Measurements from ENCODE around the gene CCDC85B. TPM values are rescaled to one million over a fixed set of nuclear protein-coding genes. Genes with fewer than 3 reads are reported as not detected.

The CCDC85B gene
- 28.5 TPM in 2 replicates for polyA plus RNA-seq
- 14.1 and 15.3 TPM in 2 replicates for polyA minus RNA-seq

GRCh38 chr11:65890324-65891218, at the start of gene CCDC85B:
Gene CCDC85B (plus strand): TSS chr11:65890673. CDS start chr11:65890784, 111 bp downstream.
- Histone ChIP-seq H3K9ac (ENCODE audit: low read length) (peak within 1 kb of the TSS; percentile 90), H3F3A (ENCODE audit: insufficient read depth, low read length, poor library complexity, severe bottlenecking) (peaks cover 4% of the 10 kb centered on the region), H3K4me2 (ENCODE audit: low read length) (peak within 1 kb of the TSS; percentile 84), H3K9me2 (ENCODE audit: insufficient read depth, low read length) (no peaks in the 10 kb centered on the region), H3K27me3 (ENCODE audit: insufficient read depth, low read depth, low read length) (no peaks in the 10 kb centered on the region), H3K36me3 (ENCODE audit: insufficient read depth, low read length) (no peaks in the 10 kb centered on the region), H3K27ac (ENCODE audit: low read length) (peak within 1 kb of the TSS; percentile 83), H3K4me3 (ENCODE audit: low read length) (peak within 1 kb of the TSS; percentile 85), H3K9me3 (ENCODE audit: low read length) (no peaks in the 10 kb centered on the region), H2AFZ (ENCODE audit: low read depth, low read length) (peak within 1 kb of the TSS; percentile 15), H3K79me2 (replicated peaks; ENCODE audit: insufficient read depth, low read length) (peaks cover 12% of the 10 kb centered on the region), H4K20me1 (ENCODE audit: insufficient read depth) (no peaks in the 10 kb centered on the region)
- TF ChIP-seq REST (IDR thresholded peaks at IDR 0.05; ENCODE audit: borderline replicate concordance) (peak; percentile 60), RAD21 (conservative IDR thresholded peaks at IDR 0.05) (peak; percentile 41), EZH2 (IDR thresholded peaks at IDR 0.05; ENCODE audit: borderline replicate concordance, insufficient read depth, low read length, poor library complexity, severe bottlenecking) (no peak), SMC3 (conservative IDR thresholded peaks at IDR 0.05; ENCODE audit: poor library complexity) (peak; percentile 63), EP300 (conservative IDR thresholded peaks at IDR 0.05; ENCODE audit: poor library complexity, severe bottlenecking) (peak; percentile 79), MXI1 (conservative IDR thresholded peaks at IDR 0.05; ENCODE audit: poor library complexity, severe bottlenecking) (peak; percentile 96), POLR2AphosphoS5 (IDR thresholded peaks at IDR 0.05) (peak; percentile 95), TAF1 (IDR thresholded peaks at IDR 0.05; ENCODE audit: low read depth) (peak; percentile 91), CTCF (IDR thresholded peaks at IDR 0.05; ENCODE audit: poor library complexity, severe bottlenecking) (peak; percentile 62)

- Histone ChIP-seq H3F3A (ENCODE audit: insufficient read depth, low read length, poor library complexity, severe bottlenecking) (no peaks in the 10 kb centered on the region), H3K9me3 (ENCODE audit: low read length) (no peaks in the 10 kb centered on the region), H3K36me3 (ENCODE audit: insufficient read depth, low read length) (no peaks in the 10 kb centered on the region), H3K4me3 (ENCODE audit: low read length) (no peak overlapping the region), H3K9ac (ENCODE audit: low read length) (no peak overlapping the region), H3K27me3 (ENCODE audit: insufficient read depth, low read depth, low read length) (no peaks in the 10 kb centered on the region), H3K27ac (ENCODE audit: low read length) (no peak overlapping the region), H4K20me1 (ENCODE audit: insufficient read depth) (no peaks in the 10 kb centered on the region), H2AFZ (ENCODE audit: low read depth, low read length) (no peak overlapping the region), H3K79me2 (replicated peaks; ENCODE audit: insufficient read depth, low read length) (no peaks in the 10 kb centered on the region), H3K4me2 (ENCODE audit: low read length) (no peak overlapping the region), H3K9me2 (ENCODE audit: insufficient read depth, low read length) (no peaks in the 10 kb centered on the region)
- no peak for TF ChIP-seq TAF1 (IDR thresholded peaks at IDR 0.05; ENCODE audit: low read depth)
- TF ChIP-seq CTCF (IDR thresholded peaks at IDR 0.05; ENCODE audit: poor library complexity, severe bottlenecking) = no peak
- TF ChIP-seq EZH2 (IDR thresholded peaks at IDR 0.05; ENCODE audit: borderline replicate concordance, insufficient read depth, low read length, poor library complexity, severe bottlenecking) = no peak
- no peak for TF ChIP-seq MXI1 (conservative IDR thresholded peaks at IDR 0.05; ENCODE audit: poor library complexity, severe bottlenecking)
- no peak for TF ChIP-seq POLR2AphosphoS5 (IDR thresholded peaks at IDR 0.05)
- no peak for TF ChIP-seq REST (IDR thresholded peaks at IDR 0.05; ENCODE audit: borderline replicate concordance)
- TF ChIP-seq RAD21 (conservative IDR thresholded peaks at IDR 0.05) = no peak
- no peak for TF ChIP-seq EP300 (conservative IDR thresholded peaks at IDR 0.05; ENCODE audit: poor library complexity, severe bottlenecking)
- no peak for TF ChIP-seq SMC3 (conservative IDR thresholded peaks at IDR 0.05; ENCODE audit: poor library complexity)
Observed at GRCh38 chr11:65842144-65842543, 48.3 kb upstream of the CCDC85B start.

Data from neural cell (in vitro differentiated cells).